Body of pancreas (tissue), 4 donors: ENCODE results near the gene NAV1. TPM values are rescaled to one million over a fixed set of nuclear protein-coding genes. Genes with fewer than 3 reads are reported as not detected.
A peak's percentile ranks its signal among the peaks of the same experiment; 100 is the strongest.

Experiments used
- ATAC-seq: fragments of 150-250 bp; one replicate; pipeline ENCODE4 v1.9.1; 2016
- DNase-seq, 4 donors: peaks; one replicate each; pipeline ENCODE4 v3.0.0-alpha.2; 2019
- H3K27ac ChIP-seq, 4 donors: fragments of 200-600 bp; sonication (generic); 1 replicate in 3 of 4; 2 replicates in 1 of 4; pipeline versions ENCODE4 v1.5.1 to v1.6.1; 2016 to 2019; ENCODE audit warnings: mild to moderate bottlenecking in 1 of 4, mixed read lengths in 1 of 4, moderate library complexity in 1 of 4
- H3K27me3 ChIP-seq, 2 donors: fragments of 200-600 bp; sonication (generic); one replicate each; pipeline ENCODE4 v1.6.0; 2016; ENCODE audit warnings: mild to moderate bottlenecking in 1 of 2
- H3K36me3 ChIP-seq, 2 donors: fragments of 200-600 bp; sonication (generic); replicated peaks in 1 of 2; 2 replicates each; pipeline ENCODE4 v1.5.1; 2016; ENCODE audit warnings: low read depth in 2 of 2; ENCODE audit not compliant: insufficient read depth in 1 of 2
- H3K4me1 ChIP-seq: fragments of 200-600 bp; sonication (generic); one replicate; pipeline ENCODE4 v1.6.0; 2016
- H3K4me3 ChIP-seq, 2 donors: fragments of 200-600 bp; sonication (generic); 1 replicate in 1 of 2; 2 replicates in 1 of 2; pipeline ENCODE4 v1.5.1; 2016 to 2019
- H3K9me3 ChIP-seq, 3 donors: fragments of 200-600 bp; sonication (generic); 1 replicate in 2 of 3; 2 replicates in 1 of 3; pipeline ENCODE4 v1.5.1; 2016
- CTCF ChIP-seq, 7 experiments: fragments of 450-650 bp in 4 of 7; fragments of 200-600 bp in 3 of 7; sonication (generic) in 3 of 7; IDR thresholded peaks; one replicate each; pipeline ENCODE4 v1.5.1; 2016 to 2019; ENCODE audit warnings: antibody characterized with exemption in 7 of 7
- POLR2A ChIP-seq, 3 donors: fragments of 450-650 bp; IDR thresholded peaks; one replicate each; pipeline ENCODE4 v1.6.1; 2016; ENCODE audit warnings: antibody characterized with exemption in 3 of 3, mild to moderate bottlenecking in 2 of 3
- WGBS, 2 donors: methylation state at CpG; one replicate each; pipeline ENCODE4 v1.1.5; 2017; 5-methylcytosine and 5-hydroxymethylcytosine counted together
- intact Hi-C: fragments of 100-400 bp; cut with DNase I; formaldehyde crosslinking; loops from one replicate; pipeline ENCODE4 v1.15.1; 2023
- total RNA-seq, 2 donors: library from RNA; depleted of rRNA; stranded (reverse); fragments of >200 nt; gene quantifications; one replicate each; pipeline ENCODE4 v1.1.0, GENCODE V29; 2016

NAV1 gene
- total RNA-seq, 2 donors from 2014 or later: 11.5 to 13.7 TPM

GRCh38 chr1:201507360-201507675, 31.6 kb upstream of the NAV1 start:
- Histone ChIP-seq H3K4me3 (peak overlapping the region in 1 of 2 donors; percentile 40), H3K4me1 (peaks cover 66% of the 10 kb centered on the region), H3K36me3 (no peaks in the 10 kb centered on the region), H3K9me3 (no peaks in the 10 kb centered on the region), H3K27ac (peak overlapping the region; percentile 90 to 99 (median 96)), H3K27me3 (no peaks in the 10 kb centered on the region)
- ATAC-seq (no peak), DNase-seq (no peak)
- intact Hi-C loops: no loop called here
- TF ChIP-seq CTCF (IDR thresholded peaks at IDR 0.05) (no peak), POLR2A (IDR thresholded peaks at IDR 0.05) (no peak)
- 18 to 40% methylated on average over 1 to 11 of the region's 11 CpGs for WGBS, 2 donors

- Histone ChIP-seq H3K9me3 (no peaks in the 10 kb centered on the region), H3K27ac (no peak overlapping the region), H3K36me3 (no peaks in the 10 kb centered on the region), H3K4me1 (peaks cover 66% of the 10 kb centered on the region), H3K27me3 (no peaks in the 10 kb centered on the region), H3K4me3 (no peak overlapping the region)
- TF ChIP-seq POLR2A (IDR thresholded peaks at IDR 0.05) (no peak), CTCF (IDR thresholded peaks at IDR 0.05) (no peak)
- DNase-seq (no peak), ATAC-seq (no peak)
- WGBS, 2 donors: 91 to 96% methylated on average over 2 of the region's 2 CpGs
- intact Hi-C loops: no loop called here
Observed at GRCh38 chr1:201508809-201509208, 30.1 kb upstream of the NAV1 start.

GRCh38 chr1:201509601-201510374, 29.1 kb upstream of the NAV1 start:
- no peaks in the 10 kb centered on the region for H3K27me3 ChIP-seq
- no peaks in the 10 kb centered on the region for H3K36me3 ChIP-seq
- intact Hi-C loops: no loop called here
- TF ChIP-seq CTCF (IDR thresholded peaks at IDR 0.05) (no peak), POLR2A (IDR thresholded peaks at IDR 0.05) (no peak)
- WGBS, 2 donors: 94 to 95% methylated on average over 2 of the region's 2 CpGs
- DNase-seq (no peak), ATAC-seq (no peak)
- no peak overlapping the region for H3K4me3 ChIP-seq
- H3K27ac ChIP-seq: no peak overlapping the region
- peaks cover 66% of the 10 kb centered on the region for H3K4me1 ChIP-seq
- no peaks in the 10 kb centered on the region for H3K9me3 ChIP-seq

DNA sequence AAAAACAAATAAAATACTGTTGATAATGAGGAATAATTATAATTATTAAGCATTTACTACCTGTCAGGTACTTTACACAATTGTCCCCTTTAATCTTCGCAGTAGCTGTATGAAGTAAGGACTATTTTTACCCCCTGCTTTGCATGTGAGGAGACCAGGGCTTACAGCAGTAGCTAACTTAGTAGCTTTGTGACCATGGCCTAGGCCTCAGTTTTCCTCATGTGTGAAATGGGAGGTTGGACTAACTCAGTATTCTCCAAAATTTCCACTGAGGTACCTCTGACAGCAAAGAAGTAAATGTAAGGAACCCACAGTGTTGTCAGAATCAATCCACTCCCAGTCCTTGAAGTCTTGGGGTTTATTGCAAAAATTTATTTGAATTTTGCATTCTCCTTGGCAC, 28.2 kb upstream of the NAV1 start:
- WGBS, 2 donors: 93 to 100% methylated on average over 1 of the region's 1 CpG
- Histone ChIP-seq H3K9me3 (no peaks in the 10 kb centered on the region), H3K36me3 (no peaks in the 10 kb centered on the region), H3K27ac (no peak overlapping the region), H3K4me1 (peaks cover 66% of the 10 kb centered on the region), H3K4me3 (no peak overlapping the region), H3K27me3 (no peaks in the 10 kb centered on the region)
- DNase-seq (no peak), ATAC-seq (no peak)
- TF ChIP-seq POLR2A (IDR thresholded peaks at IDR 0.05) (no peak), CTCF (IDR thresholded peaks at IDR 0.05) (no peak)
- intact Hi-C loops: no loop called here

DNA sequence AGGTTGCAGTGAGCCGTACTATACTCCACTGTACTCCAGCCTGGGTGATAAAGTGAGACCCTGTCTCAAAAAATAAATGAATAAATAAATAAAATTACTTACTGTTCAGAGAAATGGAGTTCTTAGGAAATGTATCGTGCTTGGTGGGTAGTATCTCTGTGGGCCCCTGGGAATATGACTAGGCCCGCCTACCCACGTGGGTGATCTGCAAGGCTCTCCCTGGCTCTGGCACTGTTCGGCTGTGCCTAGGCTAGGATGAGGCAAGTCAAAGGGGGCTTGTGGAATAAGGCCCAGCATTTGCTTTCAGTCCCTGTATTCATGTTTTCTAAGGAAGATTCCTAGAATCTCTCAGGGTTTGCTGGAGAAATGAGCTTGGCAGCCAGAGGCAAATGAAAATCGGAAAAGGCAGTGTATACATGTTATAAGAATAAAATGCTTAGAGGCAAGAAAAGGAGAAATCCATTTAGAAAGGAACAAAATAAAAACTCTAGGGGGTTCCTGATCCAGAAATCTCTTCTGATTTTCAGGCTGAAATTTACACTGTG, 27.5 kb upstream of the NAV1 start:
- Histone ChIP-seq H3K27me3 (no peaks in the 10 kb centered on the region), H3K4me1 (peaks cover 60% of the 10 kb centered on the region), H3K36me3 (no peaks in the 10 kb centered on the region), H3K4me3 (no peak overlapping the region), H3K9me3 (no peaks in the 10 kb centered on the region), H3K27ac (peak overlapping the region in 3 of 4 donors; percentile 53 to 77 (median 71))
- TF ChIP-seq CTCF (IDR thresholded peaks at IDR 0.05): no peak
- ATAC-seq: no peak
- intact Hi-C loops: no loop called here
- no peak for DNase-seq
- 78 to 84% methylated on average over 6 of the region's 6 CpGs for WGBS, 2 donors
